ENCODE results near the gene DEPDC1.

Gene DEPDC1

DNA sequence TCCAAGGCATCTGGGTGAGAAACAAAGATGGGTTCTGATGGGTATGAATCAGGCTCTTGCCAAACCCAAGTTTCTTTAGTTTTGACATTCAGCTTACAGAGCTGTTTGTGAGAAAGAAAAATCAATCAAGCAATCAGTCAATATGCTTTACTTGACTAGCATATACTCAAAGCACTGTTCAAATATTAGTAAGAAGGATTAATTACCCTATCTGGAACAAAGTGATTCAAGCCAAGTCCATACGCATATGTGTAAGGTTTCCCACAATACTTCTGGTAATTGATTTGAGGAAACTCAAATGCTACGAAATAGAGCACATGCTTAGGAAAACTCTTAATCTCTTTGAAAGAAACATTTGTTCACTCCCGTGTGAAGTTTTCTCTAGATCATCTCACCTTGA is 65.8 kb downstream of the DEPDC1 start:
- no peaks in the 10 kb centered on the region for H3K4me1 ChIP-seq (ENCODE audit: insufficient read depth, poor library complexity, severe bottlenecking)
- no peaks in the 10 kb centered on the region for H3K9me3 ChIP-seq (ENCODE audit: severe bottlenecking)
- ATAC-seq (ENCODE audit: low read depth) (no peak), DNase-seq (ENCODE audit: low spot score) (no peak)
- TF ChIP-seq, protein P1, sequence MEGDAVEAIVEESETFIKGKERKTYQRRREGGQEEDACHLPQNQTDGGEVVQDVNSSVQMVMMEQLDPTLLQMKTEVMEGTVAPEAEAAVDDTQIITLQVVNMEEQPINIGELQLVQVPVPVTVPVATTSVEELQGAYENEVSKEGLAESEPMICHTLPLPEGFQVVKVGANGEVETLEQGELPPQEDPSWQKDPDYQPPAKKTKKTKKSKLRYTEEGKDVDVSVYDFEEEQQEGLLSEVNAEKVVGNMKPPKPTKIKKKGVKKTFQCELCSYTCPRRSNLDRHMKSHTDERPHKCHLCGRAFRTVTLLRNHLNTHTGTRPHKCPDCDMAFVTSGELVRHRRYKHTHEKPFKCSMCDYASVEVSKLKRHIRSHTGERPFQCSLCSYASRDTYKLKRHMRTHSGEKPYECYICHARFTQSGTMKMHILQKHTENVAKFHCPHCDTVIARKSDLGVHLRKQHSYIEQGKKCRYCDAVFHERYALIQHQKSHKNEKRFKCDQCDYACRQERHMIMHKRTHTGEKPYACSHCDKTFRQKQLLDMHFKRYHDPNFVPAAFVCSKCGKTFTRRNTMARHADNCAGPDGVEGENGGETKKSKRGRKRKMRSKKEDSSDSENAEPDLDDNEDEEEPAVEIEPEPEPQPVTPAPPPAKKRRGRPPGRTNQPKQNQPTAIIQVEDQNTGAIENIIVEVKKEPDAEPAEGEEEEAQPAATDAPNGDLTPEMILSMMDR (IDR thresholded peaks at IDR 0.05; ENCODE audit: poor library complexity, severe bottlenecking) = no peak
- H3K27me3 ChIP-seq (ENCODE audit: insufficient read depth, poor library complexity, severe bottlenecking) = no peaks in the 10 kb centered on the region
- no peak overlapping the region for H3K4me3 ChIP-seq (ENCODE audit: severe bottlenecking)
- no peaks in the 10 kb centered on the region for H3K36me3 ChIP-seq (ENCODE audit: low read depth)
- no peak overlapping the region for H3K27ac ChIP-seq (ENCODE audit: poor library complexity, severe bottlenecking)

DNA sequence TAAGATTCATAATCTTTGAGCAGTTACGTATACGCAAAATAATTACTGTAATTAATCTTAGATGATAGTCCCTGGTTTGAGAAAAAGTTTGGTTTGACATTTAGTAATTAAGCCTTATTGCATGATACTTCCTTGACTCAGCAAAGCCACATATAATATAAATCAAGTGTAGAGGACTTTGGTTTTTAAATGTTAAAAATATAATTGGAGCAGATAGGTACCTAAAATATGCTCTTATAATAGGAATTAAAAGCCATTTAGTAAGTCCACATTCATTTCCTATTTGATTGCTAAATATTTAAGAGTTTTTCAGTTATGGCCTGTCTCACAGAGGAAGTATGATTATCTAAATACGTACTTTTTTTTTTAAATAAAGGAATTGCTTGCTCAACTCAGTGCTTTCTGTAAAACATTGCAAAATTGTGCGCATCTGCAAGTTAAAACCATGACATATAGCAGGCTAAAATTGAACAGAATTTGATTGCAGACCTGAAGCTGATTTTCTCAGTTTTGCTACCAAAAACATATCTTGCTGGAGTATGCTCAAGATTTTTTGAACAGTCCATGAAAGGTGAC is 67.6 kb downstream of the DEPDC1 start:
- no peaks in the 10 kb centered on the region for H3K27me3 ChIP-seq (ENCODE audit: insufficient read depth, poor library complexity, severe bottlenecking)
- DNase-seq (ENCODE audit: low spot score) (no peak), ATAC-seq (ENCODE audit: low read depth) (no peak)
- no peaks in the 10 kb centered on the region for H3K9me3 ChIP-seq (ENCODE audit: severe bottlenecking)
- H3K4me1 ChIP-seq (ENCODE audit: insufficient read depth, poor library complexity, severe bottlenecking) = no peaks in the 10 kb centered on the region
- no peak overlapping the region for H3K4me3 ChIP-seq (ENCODE audit: severe bottlenecking)
- TF ChIP-seq, protein P1 (IDR thresholded peaks at IDR 0.05; ENCODE audit: poor library complexity, severe bottlenecking) = no peak
- no peaks in the 10 kb centered on the region for H3K36me3 ChIP-seq (ENCODE audit: low read depth)
- no peak overlapping the region for H3K27ac ChIP-seq (ENCODE audit: poor library complexity, severe bottlenecking)

GRCh38 chr1:68426594-68426993 is 70.3 kb downstream of the DEPDC1 start:
- H3K4me3 ChIP-seq (ENCODE audit: severe bottlenecking) = no peak overlapping the region
- no peaks in the 10 kb centered on the region for H3K9me3 ChIP-seq (ENCODE audit: severe bottlenecking)
- TF ChIP-seq, protein P1 (IDR thresholded peaks at IDR 0.05; ENCODE audit: poor library complexity, severe bottlenecking) = no peak
- H3K27me3 ChIP-seq (ENCODE audit: insufficient read depth, poor library complexity, severe bottlenecking) = no peaks in the 10 kb centered on the region
- no peak overlapping the region for H3K27ac ChIP-seq (ENCODE audit: poor library complexity, severe bottlenecking)
- DNase-seq (ENCODE audit: low spot score) (no peak), ATAC-seq (ENCODE audit: low read depth) (no peak)
- H3K4me1 ChIP-seq (ENCODE audit: insufficient read depth, poor library complexity, severe bottlenecking) = no peaks in the 10 kb centered on the region
- H3K36me3 ChIP-seq (ENCODE audit: low read depth) = no peaks in the 10 kb centered on the region

Data from RWPE2 (cell line).